WTC11 (cell line): ENCODE data around the gene OMA1. TPM values are rescaled to one million over a fixed set of nuclear protein-coding genes. Genes with fewer than 3 reads are reported as not detected.
A peak's percentile ranks its signal among the peaks of the same experiment; 100 is the strongest.

Experiments used
- ATAC-seq: fragments of 200-7000 bp; cut with Tn5 transposase; 2 replicates; pipeline ENCODE4 v1.10.0; 2021; ENCODE audit warnings: mild to moderate bottlenecking, moderate library complexity
- Bru-seq: library from RNA; stranded (reverse); fragments of 400-500 nt; gene quantifications from one replicate; lab custom pipeline; 2021; lab: Mats Ljungman, UMichigan
- CTCF ChIA-PET: fragments of 300-600 bp; sonication (Branson Sonifier 250); formaldehyde crosslinking; loops from one replicate; lab custom pipeline; 2021; ENCODE audit warnings: antibody characterized with exemption; lab: Charles Lee
- POLR2A ChIA-PET: fragments of 350-600 bp; sonication (Branson Sonifier 250); formaldehyde crosslinking; loops from one replicate; lab custom pipeline; 2021; ENCODE audit warnings: antibody characterized with exemption; lab: Charles Lee
- DNase-seq: peaks from one replicate; pipeline ENCODE4 v3.0.0; 2021; ENCODE audit warnings: low spot score
- H3K27ac Mint-ChIP-seq: 2 replicates; pipeline ENCODE4 v1.8.0; 2021; ENCODE audit warnings: mixed read lengths
- H3K27me3 Mint-ChIP-seq: 2 replicates; pipeline ENCODE4 v1.8.0; 2021; ENCODE audit warnings: low read depth, mild to moderate bottlenecking, moderate library complexity, mixed read lengths
- H3K36me3 Mint-ChIP-seq: 2 replicates; pipeline ENCODE4 v1.8.0; 2021; ENCODE audit warnings: mixed read lengths
- H3K4me1 Mint-ChIP-seq: 2 replicates; pipeline ENCODE4 v1.8.0; 2022; ENCODE audit warnings: mixed read lengths
- H3K4me3 Mint-ChIP-seq: 2 replicates; pipeline ENCODE4 v1.8.0; 2021; ENCODE audit warnings: mild to moderate bottlenecking, moderate library complexity, mixed read lengths
- H3K9me3 Mint-ChIP-seq: 2 replicates; pipeline ENCODE4 v1.8.0; 2021; ENCODE audit warnings: mixed read lengths
- CBFB ChIP-seq: sonication (generic); formaldehyde crosslinking; IDR thresholded peaks from 2 replicates; pipeline ENCODE4 v1.8.1; 2022; ENCODE audit warnings: mild to moderate bottlenecking, low read depth, missing genetic modification reagents
- CREM ChIP-seq: sonication (generic); formaldehyde crosslinking; IDR thresholded peaks from 2 replicates; pipeline ENCODE4 v1.8.1; 2022; ENCODE audit warnings: mild to moderate bottlenecking, missing genetic modification reagents, moderate library complexity
- ELF4 ChIP-seq: sonication (generic); formaldehyde crosslinking; IDR thresholded peaks from 2 replicates; pipeline ENCODE4 v1.8.1; 2022; ENCODE audit warnings: low read depth, mild to moderate bottlenecking, moderate library complexity, missing genetic modification reagents
- FOXK1 ChIP-seq: sonication (generic); formaldehyde crosslinking; IDR thresholded peaks from 2 replicates; pipeline ENCODE4 v1.8.0; 2022; ENCODE audit warnings: mild to moderate bottlenecking, moderate library complexity, missing genetic modification reagents
- GABPB1 ChIP-seq: sonication (generic); formaldehyde crosslinking; IDR thresholded peaks from 2 replicates; pipeline ENCODE4 v1.8.1; 2023; ENCODE audit warnings: mild to moderate bottlenecking, missing genetic modification reagents
- GRHL2 ChIP-seq: fragments of 250-450 bp; sonication (Bioruptor Pico); IDR thresholded peaks from 2 replicates; pipeline ENCODE4 v1.8.0; 2022; ENCODE audit warnings: mild to moderate bottlenecking, moderate library complexity; ENCODE audit not compliant: insufficient replicate concordance, severe bottlenecking
- GTF2I ChIP-seq: fragments of 250-450 bp; sonication (Bioruptor Pico); conservative IDR thresholded peaks from 2 replicates; pipeline ENCODE4 v1.4.0; 2021; ENCODE audit warnings: mild to moderate bottlenecking
- JAZF1 ChIP-seq: fragments of 250-450 bp; sonication (Bioruptor Pico); IDR thresholded peaks from 2 replicates; pipeline ENCODE4 v1.9.0; 2021; ENCODE audit warnings: moderate library complexity, mild to moderate bottlenecking, inconsistent platforms
- MYBL2 ChIP-seq: sonication (generic); formaldehyde crosslinking; IDR thresholded peaks from 2 replicates; pipeline ENCODE4 v1.8.1; 2023; ENCODE audit warnings: mild to moderate bottlenecking, moderate library complexity, missing genetic modification reagents
- RORB ChIP-seq: fragments of 250-450 bp; sonication (Bioruptor Pico); IDR thresholded peaks from 2 replicates; pipeline ENCODE4 v1.9.0; 2021; ENCODE audit warnings: mild to moderate bottlenecking
- SMAD3 ChIP-seq: sonication (generic); formaldehyde crosslinking; IDR thresholded peaks from 2 replicates; pipeline ENCODE4 v1.8.0; 2022; ENCODE audit warnings: missing genetic modification reagents, mild to moderate bottlenecking, borderline replicate concordance
- SOX15 ChIP-seq: fragments of 250-450 bp; sonication (Bioruptor Pico); IDR thresholded peaks from 2 replicates; pipeline ENCODE4 v1.9.0; 2021; ENCODE audit warnings: mild to moderate bottlenecking
- TP53 ChIP-seq: sonication (generic); formaldehyde crosslinking; IDR thresholded peaks from 2 replicates; pipeline ENCODE4 v1.8.1; 2023; ENCODE audit warnings: mild to moderate bottlenecking, missing genetic modification reagents
- ZBTB21 ChIP-seq: sonication (generic); formaldehyde crosslinking; IDR thresholded peaks from 2 replicates; pipeline ENCODE4 v1.8.1; 2023; ENCODE audit warnings: mild to moderate bottlenecking, missing genetic modification reagents, borderline replicate concordance
- ZNF121 ChIP-seq: sonication (generic); formaldehyde crosslinking; IDR thresholded peaks from 2 replicates; pipeline ENCODE4 v1.8.0; 2023; ENCODE audit warnings: missing genetic modification reagents
- long read RNA-seq, 3 experiments: library from RNA in 1 of 3; library from capped mRNA in 1 of 3; library from polyadenylated mRNA in 1 of 3; unstranded in 2 of 3; stranded (forward) in 1 of 3; transcript quantifications; one replicate each; pipeline ENCODE4 v2.0.0, GENCODE V29; 2021
- total RNA-seq: library from RNA; stranded (reverse); gene quantifications from 3 replicates; pipeline ENCODE4 v1.2.3, GENCODE V29; 2021
- TF ChIP-seq, protein P1 (sequence below): sonication (generic); formaldehyde crosslinking; conservative IDR thresholded peaks from 2 replicates; pipeline ENCODE4 v1.8.1; 2022; ENCODE audit warnings: mild to moderate bottlenecking, missing genetic modification reagents
- TF ChIP-seq, protein P2 (sequence below): sonication (generic); formaldehyde crosslinking; IDR thresholded peaks from 2 replicates; pipeline ENCODE4 v1.8.0; 2022; ENCODE audit warnings: mild to moderate bottlenecking, missing genetic modification reagents
- TF ChIP-seq, protein P3 (sequence below): sonication (generic); formaldehyde crosslinking; IDR thresholded peaks from 2 replicates; pipeline ENCODE4 v1.8.1; 2022; ENCODE audit warnings: mild to moderate bottlenecking, moderate library complexity, missing genetic modification reagents
- TF ChIP-seq, protein P4 (sequence below): sonication (generic); formaldehyde crosslinking; IDR thresholded peaks from 2 replicates; pipeline ENCODE4 v1.8.0; 2023; ENCODE audit warnings: missing genetic modification reagents, mild to moderate bottlenecking, borderline replicate concordance
- TF ChIP-seq, protein P5 (sequence below): fragments of 200-600 bp; IDR thresholded peaks from 2 replicates; pipeline ENCODE4 v1.8.0; 2022; ENCODE audit warnings: antibody characterized with exemption
- TF ChIP-seq, protein P6 (sequence below): sonication (generic); formaldehyde crosslinking; IDR thresholded peaks from 2 replicates; pipeline ENCODE4 v1.8.1; 2023; ENCODE audit warnings: mild to moderate bottlenecking, moderate library complexity, missing genetic modification reagents
- TF ChIP-seq, protein P7 (sequence below): fragments of 250-450 bp; sonication (Bioruptor Pico); conservative IDR thresholded peaks from 2 replicates; pipeline ENCODE4 v1.9.0; 2021; ENCODE audit warnings: mild to moderate bottlenecking

The OMA1 gene
- total RNA-seq (10.5 to 13.1 TPM (median 11.7 TPM) in 3 replicates), Bru-seq, nascent RNA (percentile 60 among the genes with signal in this experiment)
- long read RNA-seq, experiment 1, partial matches to known transcripts = 2 of 46 reads
- long read RNA-seq, experiment 1, other reads (novel, unspliced or antisense) = 44 of 46 reads
- long read RNA-seq, experiment 2, partial matches to known transcripts = 8 of 16 reads
- long read RNA-seq, experiment 2, other reads (novel, unspliced or antisense) = 8 of 16 reads
- long read RNA-seq, experiment 3, partial matches to known transcripts = 3 of 38 reads
- long read RNA-seq, experiment 3, other reads (novel, unspliced or antisense) = 35 of 38 reads

DNA sequence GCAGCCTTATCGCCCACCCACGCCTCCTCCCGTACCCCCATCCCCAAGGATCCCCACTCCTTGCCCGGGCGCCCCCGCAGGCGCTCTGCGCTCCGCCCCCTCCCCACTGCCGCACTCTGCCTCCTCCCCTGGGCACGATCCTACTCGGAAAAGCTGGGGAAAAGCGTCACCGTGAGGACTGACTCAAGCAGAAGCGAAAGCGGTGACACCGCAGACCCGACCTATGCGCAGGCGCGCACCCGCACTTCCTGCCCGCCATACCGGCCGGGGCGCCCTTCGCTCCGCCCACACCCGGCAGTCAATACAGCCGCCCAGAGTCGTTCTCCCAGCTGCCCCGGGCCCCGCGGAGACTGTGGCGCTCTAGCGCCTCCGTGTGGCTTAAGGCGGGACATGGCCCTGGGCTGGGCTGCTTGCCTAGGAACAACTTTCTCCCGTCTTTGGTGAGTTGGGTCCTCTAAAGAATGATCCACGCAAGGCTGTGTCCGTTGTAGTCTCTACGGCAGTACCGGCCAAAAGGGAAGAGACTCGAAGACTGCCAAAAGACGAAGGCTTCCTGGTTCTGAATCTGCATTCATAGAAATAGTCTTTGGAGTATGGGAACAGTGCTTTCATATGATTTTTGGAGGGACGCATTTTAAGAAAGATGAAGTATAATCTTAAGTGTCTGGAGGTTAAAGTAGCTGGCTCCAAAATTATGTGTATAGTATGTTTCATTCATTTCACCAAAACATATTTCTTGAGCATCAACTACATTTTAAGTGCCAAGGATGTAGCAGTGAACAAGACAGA lies at the start of gene OMA1:
TSS of gene OMA1 (minus strand) at position 207 of the 789 bp plus-strand sequence. CDS start 7,432 bp downstream, outside the sequence.
- ChIA-PET CTCF (interaction anchor here (0.6 to 2.3 kb wide), 19 partner anchors 8 to 1123 kb away, joined by 3 to 18 read pairs (median 3); partner anchors contain the start of gene DAB1), POLR2A (interaction anchor here (0.5 to 1.1 kb wide), 5 partner anchors 23 to 1684 kb away, joined by 3 to 7 read pairs (median 3); no protein-coding TSS in a partner anchor)
- DNase-seq (peak; percentile 98), ATAC-seq (peak; percentile 98)
- peak within 1 kb of the TSS; percentile 90 for H3K4me3 Mint-ChIP-seq
- no peaks in the 10 kb centered on the region for H3K36me3 Mint-ChIP-seq
- peak within 1 kb of the TSS; percentile 96 for H3K27ac Mint-ChIP-seq
- peaks cover 22% of the 10 kb centered on the region for H3K4me1 Mint-ChIP-seq
- no peaks in the 10 kb centered on the region for H3K9me3 Mint-ChIP-seq
- peaks cover 2% of the 10 kb centered on the region; the same call in 1 of the 2 replicates for H3K27me3 Mint-ChIP-seq
- no peak for TF ChIP-seq SMAD3 (CRISPR knock-in tag)
- TF ChIP-seq JAZF1 = no peak
- 0 out of 2 replicates have a peak, but pooled peaks have one; percentile 27 for TF ChIP-seq CREM
- TF ChIP-seq FOXK1 (CRISPR knock-in tag) = peak; percentile 84
- no peak for TF ChIP-seq MYBL2 (CRISPR knock-in tag)
- 0 out of 2 replicates have a peak, but pooled peaks have one; percentile 44 for TF ChIP-seq GABPB1 (CRISPR knock-in tag)
- 0 out of 2 replicates have a peak, but pooled peaks have one; percentile 32 for TF ChIP-seq CBFB (CRISPR knock-in tag)
- TF ChIP-seq RORB (CRISPR knock-in tag) = no peak
- TF ChIP-seq, protein P1, sequence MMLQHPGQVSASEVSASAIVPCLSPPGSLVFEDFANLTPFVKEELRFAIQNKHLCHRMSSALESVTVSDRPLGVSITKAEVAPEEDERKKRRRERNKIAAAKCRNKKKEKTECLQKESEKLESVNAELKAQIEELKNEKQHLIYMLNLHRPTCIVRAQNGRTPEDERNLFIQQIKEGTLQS (CRISPR knock-in tag) = no peak
- TF ChIP-seq, protein P2, sequence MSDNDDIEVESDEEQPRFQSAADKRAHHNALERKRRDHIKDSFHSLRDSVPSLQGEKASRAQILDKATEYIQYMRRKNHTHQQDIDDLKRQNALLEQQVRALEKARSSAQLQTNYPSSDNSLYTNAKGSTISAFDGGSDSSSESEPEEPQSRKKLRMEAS (CRISPR knock-in tag) = peak; percentile 63; the same call in 1 of the 2 replicates
- TF ChIP-seq, protein P3, sequence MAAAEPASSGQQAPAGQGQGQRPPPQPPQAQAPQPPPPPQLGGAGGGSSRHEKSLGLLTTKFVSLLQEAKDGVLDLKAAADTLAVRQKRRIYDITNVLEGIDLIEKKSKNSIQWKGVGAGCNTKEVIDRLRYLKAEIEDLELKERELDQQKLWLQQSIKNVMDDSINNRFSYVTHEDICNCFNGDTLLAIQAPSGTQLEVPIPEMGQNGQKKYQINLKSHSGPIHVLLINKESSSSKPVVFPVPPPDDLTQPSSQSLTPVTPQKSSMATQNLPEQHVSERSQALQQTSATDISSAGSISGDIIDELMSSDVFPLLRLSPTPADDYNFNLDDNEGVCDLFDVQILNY (CRISPR knock-in tag) = peak; percentile 39; the same call in 1 of the 2 replicates
- no peak for TF ChIP-seq ELF4 (CRISPR knock-in tag)
- TF ChIP-seq, protein P4, sequence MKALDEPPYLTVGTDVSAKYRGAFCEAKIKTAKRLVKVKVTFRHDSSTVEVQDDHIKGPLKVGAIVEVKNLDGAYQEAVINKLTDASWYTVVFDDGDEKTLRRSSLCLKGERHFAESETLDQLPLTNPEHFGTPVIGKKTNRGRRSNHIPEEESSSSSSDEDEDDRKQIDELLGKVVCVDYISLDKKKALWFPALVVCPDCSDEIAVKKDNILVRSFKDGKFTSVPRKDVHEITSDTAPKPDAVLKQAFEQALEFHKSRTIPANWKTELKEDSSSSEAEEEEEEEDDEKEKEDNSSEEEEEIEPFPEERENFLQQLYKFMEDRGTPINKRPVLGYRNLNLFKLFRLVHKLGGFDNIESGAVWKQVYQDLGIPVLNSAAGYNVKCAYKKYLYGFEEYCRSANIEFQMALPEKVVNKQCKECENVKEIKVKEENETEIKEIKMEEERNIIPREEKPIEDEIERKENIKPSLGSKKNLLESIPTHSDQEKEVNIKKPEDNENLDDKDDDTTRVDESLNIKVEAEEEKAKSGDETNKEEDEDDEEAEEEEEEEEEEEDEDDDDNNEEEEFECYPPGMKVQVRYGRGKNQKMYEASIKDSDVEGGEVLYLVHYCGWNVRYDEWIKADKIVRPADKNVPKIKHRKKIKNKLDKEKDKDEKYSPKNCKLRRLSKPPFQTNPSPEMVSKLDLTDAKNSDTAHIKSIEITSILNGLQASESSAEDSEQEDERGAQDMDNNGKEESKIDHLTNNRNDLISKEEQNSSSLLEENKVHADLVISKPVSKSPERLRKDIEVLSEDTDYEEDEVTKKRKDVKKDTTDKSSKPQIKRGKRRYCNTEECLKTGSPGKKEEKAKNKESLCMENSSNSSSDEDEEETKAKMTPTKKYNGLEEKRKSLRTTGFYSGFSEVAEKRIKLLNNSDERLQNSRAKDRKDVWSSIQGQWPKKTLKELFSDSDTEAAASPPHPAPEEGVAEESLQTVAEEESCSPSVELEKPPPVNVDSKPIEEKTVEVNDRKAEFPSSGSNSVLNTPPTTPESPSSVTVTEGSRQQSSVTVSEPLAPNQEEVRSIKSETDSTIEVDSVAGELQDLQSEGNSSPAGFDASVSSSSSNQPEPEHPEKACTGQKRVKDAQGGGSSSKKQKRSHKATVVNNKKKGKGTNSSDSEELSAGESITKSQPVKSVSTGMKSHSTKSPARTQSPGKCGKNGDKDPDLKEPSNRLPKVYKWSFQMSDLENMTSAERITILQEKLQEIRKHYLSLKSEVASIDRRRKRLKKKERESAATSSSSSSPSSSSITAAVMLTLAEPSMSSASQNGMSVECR (CRISPR knock-in tag) = peak; percentile 41; the same call in 1 of the 2 replicates
- TF ChIP-seq SOX15 (CRISPR knock-in tag) = no peak
- no peak for TF ChIP-seq GRHL2 (CRISPR knock-in tag)
- TF ChIP-seq, protein P5, sequence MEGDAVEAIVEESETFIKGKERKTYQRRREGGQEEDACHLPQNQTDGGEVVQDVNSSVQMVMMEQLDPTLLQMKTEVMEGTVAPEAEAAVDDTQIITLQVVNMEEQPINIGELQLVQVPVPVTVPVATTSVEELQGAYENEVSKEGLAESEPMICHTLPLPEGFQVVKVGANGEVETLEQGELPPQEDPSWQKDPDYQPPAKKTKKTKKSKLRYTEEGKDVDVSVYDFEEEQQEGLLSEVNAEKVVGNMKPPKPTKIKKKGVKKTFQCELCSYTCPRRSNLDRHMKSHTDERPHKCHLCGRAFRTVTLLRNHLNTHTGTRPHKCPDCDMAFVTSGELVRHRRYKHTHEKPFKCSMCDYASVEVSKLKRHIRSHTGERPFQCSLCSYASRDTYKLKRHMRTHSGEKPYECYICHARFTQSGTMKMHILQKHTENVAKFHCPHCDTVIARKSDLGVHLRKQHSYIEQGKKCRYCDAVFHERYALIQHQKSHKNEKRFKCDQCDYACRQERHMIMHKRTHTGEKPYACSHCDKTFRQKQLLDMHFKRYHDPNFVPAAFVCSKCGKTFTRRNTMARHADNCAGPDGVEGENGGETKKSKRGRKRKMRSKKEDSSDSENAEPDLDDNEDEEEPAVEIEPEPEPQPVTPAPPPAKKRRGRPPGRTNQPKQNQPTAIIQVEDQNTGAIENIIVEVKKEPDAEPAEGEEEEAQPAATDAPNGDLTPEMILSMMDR = peak; percentile 90
- TF ChIP-seq ZBTB21 (CRISPR knock-in tag) = peak; percentile 64; the same call in 1 of the 2 replicates
- 0 out of 2 replicates have a peak, but pooled peaks have one; percentile 55 for TF ChIP-seq TP53 (CRISPR knock-in tag)
- TF ChIP-seq, protein P6, sequence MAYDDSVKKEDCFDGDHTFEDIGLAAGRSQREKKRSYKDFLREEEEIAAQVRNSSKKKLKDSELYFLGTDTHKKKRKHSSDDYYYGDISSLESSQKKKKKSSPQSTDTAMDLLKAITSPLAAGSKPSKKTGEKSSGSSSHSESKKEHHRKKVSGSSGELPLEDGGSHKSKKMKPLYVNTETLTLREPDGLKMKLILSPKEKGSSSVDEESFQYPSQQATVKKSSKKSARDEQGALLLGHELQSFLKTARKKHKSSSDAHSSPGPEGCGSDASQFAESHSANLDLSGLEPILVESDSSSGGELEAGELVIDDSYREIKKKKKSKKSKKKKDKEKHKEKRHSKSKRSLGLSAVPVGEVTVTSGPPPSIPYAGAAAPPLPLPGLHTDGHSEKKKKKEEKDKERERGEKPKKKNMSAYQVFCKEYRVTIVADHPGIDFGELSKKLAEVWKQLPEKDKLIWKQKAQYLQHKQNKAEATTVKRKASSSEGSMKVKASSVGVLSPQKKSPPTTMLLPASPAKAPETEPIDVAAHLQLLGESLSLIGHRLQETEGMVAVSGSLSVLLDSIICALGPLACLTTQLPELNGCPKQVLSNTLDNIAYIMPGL = peak; percentile 87
- TF ChIP-seq, protein P7, sequence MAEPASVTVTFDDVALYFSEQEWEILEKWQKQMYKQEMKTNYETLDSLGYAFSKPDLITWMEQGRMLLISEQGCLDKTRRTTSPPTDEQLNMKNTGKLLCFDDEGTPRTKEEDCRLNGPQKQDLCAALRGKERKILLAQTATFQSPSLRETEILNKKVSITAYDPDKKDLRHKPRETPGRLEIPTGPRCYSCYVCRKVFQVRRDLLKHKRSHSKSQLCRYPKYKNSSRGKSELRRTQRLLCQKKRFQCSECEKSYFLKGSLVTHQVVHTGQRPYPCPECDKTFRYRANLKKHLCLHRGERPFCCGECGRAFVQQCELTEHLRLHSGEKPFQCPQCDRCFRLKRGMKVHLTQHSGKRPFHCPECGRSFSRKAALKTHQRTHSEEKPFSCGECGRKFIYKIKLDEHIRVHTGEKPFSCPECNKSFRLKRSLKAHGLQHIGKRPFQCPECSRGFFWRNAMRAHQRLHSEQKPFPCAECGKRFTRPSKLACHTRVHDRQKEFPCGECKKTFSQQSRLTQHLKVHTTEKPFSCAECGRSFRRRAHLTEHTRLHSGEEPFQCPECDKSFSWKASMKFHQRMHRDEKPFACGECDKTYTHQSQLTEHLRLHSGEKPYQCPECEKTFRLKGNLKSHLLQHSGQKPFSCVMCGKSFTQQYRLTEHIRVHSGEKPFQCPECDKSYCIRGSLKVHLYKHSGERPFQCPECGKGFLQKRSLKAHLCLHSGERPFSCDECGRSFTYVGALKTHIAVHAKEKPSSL (CRISPR knock-in tag) = no peak
- TF ChIP-seq ZNF121 (CRISPR knock-in tag) = no peak
- no peak for TF ChIP-seq GTF2I (CRISPR knock-in tag)
